ENCODE data around the gene HERPUD2. TPM values are rescaled to one million over a fixed set of nuclear protein-coding genes. Genes with fewer than 3 reads are reported as not detected.

Gene HERPUD2
- 10 to 100 TPM; 20.2 to 32.4 (median 27.5) TPM for total RNA-seq

- H3K9me3 ChIP-seq, result no peaks in the 10 kb centered on the region
- peaks cover 0 to 4% (median 0%) of the 10 kb centered on the region in 3 donors for H3K36me3 ChIP-seq
- H3K4me3 ChIP-seq, result peak within 1 kb of the TSS; percentile 64 to 97 (median 76)
- no peaks in the 10 kb centered on the region for H3K27me3 ChIP-seq
- peaks cover 20 to 69% (median 34%) of the 10 kb centered on the region in 3 donors for H3K4me1 ChIP-seq
- H3K27ac ChIP-seq, result peak within 1 kb of the TSS; percentile 92 to 98 (median 97)
- DNase-seq, result peak; percentile 73
- TF ChIP-seq POLR2A (IDR thresholded peaks at IDR 0.05) (peak in 2 of 4 donors; percentile 92 to 98), CTCF (IDR thresholded peaks at IDR 0.05) (peak in 1 of 6 experiments; percentile 23)
- WGBS, 2 donors, result no CpG with 5 or more reads among the region's 68 CpGs
- intact Hi-C loops (cut with DNase I), result no loop called here
These were observed at the start of gene HERPUD2 for GRCh38 chr7:35694784-35695472. TSS of gene HERPUD2 (minus strand) at chr7:35695135. CDS start at chr7:35694330, 805 bp downstream.

GRCh38 chr7:35738889-35739288, 44.0 kb upstream of the HERPUD2 start:
- no peak for TF ChIP-seq POLR2A (IDR thresholded peaks at IDR 0.05)
- TF ChIP-seq CTCF (IDR thresholded peaks at IDR 0.05), result no peak
- DNase-seq, result no peak
- no peak overlapping the region for H3K27ac ChIP-seq
- WGBS, 2 donors, result 82 to 92% methylated on average over 3 of the region's 3 CpGs
- no peaks in the 10 kb centered on the region for H3K36me3 ChIP-seq
- H3K4me1 ChIP-seq, result peaks cover 0 to 6% (median 0%) of the 10 kb centered on the region in 3 donors
- H3K4me3 ChIP-seq, result no peak overlapping the region
- intact Hi-C loops (cut with DNase I), result no loop called here
- H3K27me3 ChIP-seq, result no peaks in the 10 kb centered on the region
- H3K9me3 ChIP-seq, result no peaks in the 10 kb centered on the region

- Histone ChIP-seq H3K4me3 (no peak overlapping the region), H3K36me3 (no peaks in the 10 kb centered on the region), H3K9me3 (no peaks in the 10 kb centered on the region), H3K27ac (no peak overlapping the region), H3K4me1 (peaks cover 0 to 6% (median 0%) of the 10 kb centered on the region in 3 donors), H3K27me3 (no peaks in the 10 kb centered on the region)
- DNase-seq, result no peak
- WGBS, 2 donors, result 31 to 56% methylated on average over 1 of the region's 1 CpG
- intact Hi-C loops (cut with DNase I), result no loop called here
- TF ChIP-seq POLR2A (IDR thresholded peaks at IDR 0.05), result no peak
- no peak for TF ChIP-seq CTCF (IDR thresholded peaks at IDR 0.05)
These were observed 41.8 kb upstream of the HERPUD2 start for GRCh38 chr7:35736725-35737124.

GRCh38 chr7:35735396-35735795, 40.5 kb upstream of the HERPUD2 start:
- H3K4me3 ChIP-seq, result no peak overlapping the region
- intact Hi-C loops (cut with DNase I), result no loop called here
- WGBS, 2 donors, result 78 to 90% methylated on average over 3 of the region's 3 CpGs

More at GRCh38 chr7:35735396-35735795, 40.5 kb upstream of the HERPUD2 start:
- Histone ChIP-seq H3K27me3 (no peaks in the 10 kb centered on the region), H3K36me3 (no peaks in the 10 kb centered on the region), H3K27ac (no peak overlapping the region), H3K4me1 (peaks cover 0 to 6% (median 0%) of the 10 kb centered on the region in 3 donors), H3K9me3 (no peaks in the 10 kb centered on the region)
- TF ChIP-seq POLR2A (IDR thresholded peaks at IDR 0.05) (no peak), CTCF (IDR thresholded peaks at IDR 0.05) (no peak)
- no peak for DNase-seq
